DMS153 treated with DMSO at 0.1 percent for 48 hours (cell line): ENCODE data around the gene FNTB.
"Not testable (repeated sequence)": the region's sequence is repeated elsewhere in the genome, so short reads cannot be mapped to it uniquely, and the experiment has no call there.

Experiments
- DNase-seq: peaks from one replicate; lab custom pipeline; 2025; ENCODE audit not compliant: unreplicated experiment; lab: John Stamatoyannopoulos, UW

Gene FNTB

DNA sequence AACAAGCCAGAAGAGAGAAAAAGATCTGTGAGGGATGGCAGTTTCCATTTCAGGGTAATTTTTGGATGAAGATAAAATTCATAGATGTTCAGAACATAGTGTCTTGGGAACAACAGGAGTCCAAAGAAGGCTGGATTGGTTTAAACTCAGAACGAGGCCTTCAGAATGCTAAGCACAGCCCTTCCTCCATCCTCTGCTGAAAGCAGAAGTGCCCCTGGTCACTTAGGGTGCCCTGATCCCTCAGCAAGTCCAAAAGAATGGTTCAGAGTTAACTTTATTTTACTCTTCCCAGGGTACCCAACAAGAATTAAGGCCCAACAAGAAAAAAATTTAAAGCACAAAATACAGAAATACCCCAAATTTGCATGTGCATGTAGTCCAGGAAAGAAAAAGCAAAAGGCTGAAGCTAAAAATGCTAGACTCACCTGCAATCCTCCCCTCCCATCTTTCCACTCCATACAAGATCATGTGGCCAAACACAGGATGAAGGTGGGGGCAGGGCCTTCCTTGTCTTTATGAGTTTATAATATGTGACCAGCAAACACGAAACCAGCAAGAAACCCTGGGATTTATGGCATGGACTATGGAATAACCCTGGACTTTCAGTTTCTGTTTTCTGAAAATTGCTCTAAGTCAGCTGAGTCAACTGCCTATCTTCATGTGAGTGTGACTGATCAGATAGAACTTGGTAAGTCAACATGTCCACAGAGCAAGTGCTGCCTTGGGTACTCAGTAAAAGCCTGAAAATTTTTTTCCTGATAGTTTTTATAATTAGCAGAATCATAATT is 94.5 kb downstream of the FNTB start:
- DNase-seq, result no peak

DNA sequence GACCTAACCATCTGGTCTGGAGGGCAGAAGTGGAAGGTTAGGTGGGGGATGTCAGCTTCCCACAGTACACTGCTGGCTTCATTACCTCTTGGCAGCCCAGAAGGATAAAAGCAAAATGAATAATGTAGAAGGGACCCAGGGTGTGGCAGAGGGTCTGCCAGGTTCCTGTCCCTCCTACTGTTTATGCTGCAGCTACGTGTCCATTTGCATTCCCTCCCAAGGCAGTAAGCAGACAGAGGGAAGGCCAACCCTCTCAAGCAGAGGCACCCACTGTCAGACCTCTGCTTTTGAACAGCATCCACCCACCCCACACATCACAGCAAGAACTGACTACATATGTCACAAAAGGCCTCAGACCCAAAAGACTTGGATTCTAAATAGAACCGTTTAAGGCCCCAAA is 96.2 kb downstream of the FNTB start:
- no peak for DNase-seq

DNA sequence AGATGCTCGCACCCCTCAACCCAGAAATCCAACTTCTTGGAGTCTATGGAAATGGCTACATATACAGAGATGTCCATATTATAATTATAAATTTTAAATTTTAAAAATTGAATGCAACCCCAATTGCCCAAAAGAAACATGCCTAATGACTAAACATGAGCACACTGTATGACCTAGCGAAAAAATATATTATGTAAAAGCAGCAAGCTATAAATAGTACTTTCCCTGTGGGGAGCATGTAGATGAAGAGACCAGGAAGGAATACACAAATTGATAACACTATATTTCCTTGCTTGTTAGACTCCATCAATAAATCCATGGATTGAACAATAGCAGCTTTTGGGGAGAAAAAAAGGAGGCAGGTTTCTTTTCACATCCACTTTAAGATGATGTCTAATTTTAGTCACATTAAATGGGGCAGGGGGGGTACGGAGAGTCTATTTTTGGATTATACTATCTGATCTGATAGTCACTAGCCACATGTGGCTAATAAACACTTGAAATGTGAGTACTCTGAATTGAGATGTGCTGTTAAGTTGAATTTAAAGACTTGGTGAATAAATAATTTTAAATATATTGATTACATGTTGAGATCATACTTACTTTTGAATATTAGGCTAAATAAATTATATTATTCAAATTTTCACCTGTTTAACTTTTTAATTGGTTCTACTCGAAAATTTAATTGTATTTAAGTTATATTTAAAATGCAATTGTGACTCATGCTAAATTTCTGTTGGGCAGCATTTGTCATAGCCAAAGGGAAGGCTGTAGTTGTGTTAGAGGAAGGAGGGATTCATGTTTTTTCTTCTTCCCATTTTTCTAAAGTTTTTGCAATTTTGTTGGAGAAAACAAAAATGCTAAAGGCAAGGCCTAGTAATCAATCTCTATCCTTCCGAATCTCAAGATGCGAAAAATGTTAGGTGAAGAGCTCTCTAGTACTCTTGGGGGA is 98.1 kb downstream of the FNTB start:
- no peak for DNase-seq

DNA sequence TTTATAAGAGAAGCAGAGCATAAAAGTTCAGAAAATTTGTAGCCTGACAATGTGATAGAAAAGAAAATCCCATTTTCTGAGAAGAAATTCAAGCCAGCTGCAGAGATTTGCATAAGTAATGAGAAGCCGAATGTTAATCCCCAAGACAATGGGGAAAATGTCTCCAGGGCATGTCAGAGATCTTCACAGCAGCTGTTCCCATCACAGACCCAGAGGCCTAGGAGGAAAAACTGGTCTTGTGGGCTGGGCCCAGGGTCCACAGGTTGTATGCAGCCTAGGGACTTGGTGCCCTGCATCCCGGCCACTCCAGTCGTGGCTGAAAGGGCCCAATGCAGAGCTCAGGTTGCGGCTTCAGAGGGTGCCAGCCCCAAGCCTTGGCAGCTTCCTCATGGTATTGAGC is 100.0 kb downstream of the FNTB start:
- DNase-seq, result not testable (repeated sequence)

DNA sequence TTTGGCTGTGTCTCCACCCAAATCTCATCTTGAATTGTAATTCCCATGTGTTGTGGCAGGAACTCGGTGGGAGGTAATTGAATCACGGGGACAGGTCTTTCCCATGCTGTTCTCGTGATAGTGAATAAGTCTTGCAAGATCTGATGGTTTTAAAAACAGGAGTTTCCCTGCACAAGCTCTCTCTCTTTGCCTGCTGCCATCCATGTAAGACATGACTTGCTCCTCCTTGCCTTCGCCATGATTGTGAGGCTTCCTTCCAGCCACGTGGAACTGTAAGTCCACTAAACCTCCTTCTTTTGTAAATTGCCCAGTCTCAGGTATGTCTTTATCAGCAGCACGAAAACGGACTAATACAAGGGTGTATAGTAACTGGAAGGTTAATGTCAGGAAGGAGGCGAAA is 101.1 kb downstream of the FNTB start:
- DNase-seq, result not testable (repeated sequence)

DNA sequence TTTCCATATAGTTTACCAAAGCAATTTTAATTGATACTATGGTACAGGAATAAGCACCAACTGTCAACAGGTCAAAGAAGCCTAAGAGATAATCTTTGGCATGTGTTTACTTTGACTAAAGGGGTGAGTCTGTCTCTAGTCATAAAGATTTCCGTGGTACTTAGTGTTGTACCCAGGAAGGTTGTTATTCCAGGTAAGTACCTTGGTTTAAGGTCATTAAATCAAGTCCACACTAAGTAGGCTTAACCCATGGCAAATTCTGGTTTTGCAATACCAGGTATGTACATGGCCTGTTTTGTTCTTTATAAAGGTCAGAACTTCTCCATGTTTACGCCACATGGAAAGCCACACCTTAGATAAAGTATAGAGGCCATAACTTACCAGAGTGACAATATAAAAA is 105.7 kb downstream of the FNTB start:
- no peak for DNase-seq

DNA sequence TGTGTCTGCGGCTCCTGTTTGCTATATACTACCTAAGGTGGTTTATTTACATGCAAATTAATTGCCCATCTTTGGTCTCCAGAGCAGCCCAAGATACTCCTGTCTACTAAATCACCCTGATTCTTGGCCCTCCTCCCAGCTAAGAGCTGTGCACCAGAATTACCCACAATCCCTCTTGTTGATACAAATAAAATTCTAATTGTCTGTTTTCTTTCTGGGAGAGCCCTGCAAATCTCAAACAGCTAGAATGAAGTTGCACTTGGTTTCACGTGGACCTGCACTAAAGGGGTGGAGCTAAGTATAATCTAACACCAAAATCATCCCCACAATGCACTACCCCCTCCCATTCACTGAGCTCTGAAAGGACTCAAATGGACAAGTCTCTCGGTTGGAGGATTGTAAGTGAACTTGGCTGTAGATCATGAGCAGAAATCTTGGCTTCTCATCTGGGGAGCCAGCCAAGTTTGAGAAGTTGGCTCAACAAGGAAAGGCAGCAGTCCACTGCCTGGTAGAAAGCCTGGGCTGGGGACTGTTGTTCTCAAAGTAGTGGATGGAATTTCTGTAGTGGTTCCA is 109.0 kb downstream of the FNTB start:
- DNase-seq, result no peak

DNA sequence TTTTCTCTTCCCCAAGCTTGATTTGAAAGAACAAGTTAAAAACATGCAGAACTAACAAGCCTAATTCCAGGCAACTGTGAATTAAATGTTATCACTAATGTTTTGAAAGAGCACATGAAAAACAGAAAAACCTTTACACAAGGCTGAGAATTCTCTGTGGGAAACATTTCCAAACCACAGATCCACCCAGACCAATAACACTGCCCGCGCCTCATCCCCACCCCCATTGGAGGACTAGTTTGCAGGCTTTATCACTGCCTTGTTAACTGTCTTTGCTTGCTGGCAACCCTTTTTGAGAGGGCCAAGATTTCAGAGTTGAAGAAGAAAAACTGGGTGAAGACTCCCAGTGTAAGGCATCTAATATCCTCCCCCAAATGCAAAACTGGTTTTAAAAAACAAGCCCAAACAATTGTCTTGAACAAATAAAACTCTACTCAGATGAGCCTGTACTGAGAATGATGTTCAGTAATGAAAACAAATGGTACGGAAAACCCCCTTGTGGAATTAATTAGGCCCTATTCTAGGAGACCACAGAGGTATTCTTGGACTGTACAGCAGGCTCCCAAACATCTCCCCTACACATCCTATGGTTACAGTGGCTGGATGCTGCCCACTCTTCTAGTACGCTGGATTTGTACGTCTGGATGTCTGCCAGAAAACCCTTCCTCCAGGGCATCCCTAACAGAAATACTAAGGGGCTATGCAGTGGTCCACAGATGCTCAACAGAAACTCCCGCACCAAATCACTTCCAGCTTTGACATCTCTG is 109.8 kb downstream of the FNTB start:
- no peak for DNase-seq

DNA sequence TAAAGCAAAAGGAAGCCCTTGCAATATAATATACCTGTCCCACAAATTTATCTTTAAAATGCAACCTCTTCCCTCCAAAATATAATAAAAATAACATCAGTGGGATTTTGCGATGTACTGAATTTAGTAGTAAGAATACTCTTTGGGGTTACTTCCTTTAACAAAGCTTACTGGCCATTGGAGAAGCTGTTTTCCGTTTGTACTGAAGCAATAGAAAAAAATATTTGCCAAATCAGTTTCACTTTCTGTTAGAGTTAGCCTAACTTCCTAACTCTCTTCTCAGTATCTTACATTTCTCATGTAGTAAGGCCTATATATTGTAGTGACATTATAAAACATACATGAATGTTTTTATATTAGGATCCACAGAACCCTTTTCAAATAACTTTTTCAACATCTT is 111.9 kb downstream of the FNTB start:
- DNase-seq, result no peak

DNA sequence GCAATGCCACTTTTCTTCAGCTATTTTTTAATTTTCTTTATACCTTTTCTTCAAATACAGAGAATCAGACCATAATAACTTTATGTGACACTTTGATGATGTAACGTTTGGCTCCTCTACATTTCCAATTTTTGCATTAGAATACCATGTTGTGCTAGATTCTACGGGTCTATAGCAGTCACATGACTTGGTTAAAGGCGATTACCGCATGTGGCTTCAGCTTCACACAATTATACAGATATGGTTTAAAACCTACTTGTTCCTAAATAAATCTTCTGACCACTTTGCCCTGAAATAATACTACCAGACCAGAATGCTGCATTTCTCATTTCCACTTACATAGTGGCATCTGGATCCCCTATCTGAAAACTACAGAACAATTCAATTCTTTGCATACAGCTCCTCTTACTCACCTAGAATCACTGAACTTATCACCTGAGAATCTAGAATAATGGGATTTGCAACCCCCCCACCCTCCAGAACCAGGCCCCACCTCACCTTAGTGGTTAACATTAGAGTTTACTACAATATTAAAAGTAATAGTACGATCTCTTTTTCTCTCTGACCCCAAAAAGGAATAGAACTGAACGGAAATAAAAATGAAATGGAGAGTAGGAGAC is 114.3 kb downstream of the FNTB start:
- DNase-seq, result no peak

DNA sequence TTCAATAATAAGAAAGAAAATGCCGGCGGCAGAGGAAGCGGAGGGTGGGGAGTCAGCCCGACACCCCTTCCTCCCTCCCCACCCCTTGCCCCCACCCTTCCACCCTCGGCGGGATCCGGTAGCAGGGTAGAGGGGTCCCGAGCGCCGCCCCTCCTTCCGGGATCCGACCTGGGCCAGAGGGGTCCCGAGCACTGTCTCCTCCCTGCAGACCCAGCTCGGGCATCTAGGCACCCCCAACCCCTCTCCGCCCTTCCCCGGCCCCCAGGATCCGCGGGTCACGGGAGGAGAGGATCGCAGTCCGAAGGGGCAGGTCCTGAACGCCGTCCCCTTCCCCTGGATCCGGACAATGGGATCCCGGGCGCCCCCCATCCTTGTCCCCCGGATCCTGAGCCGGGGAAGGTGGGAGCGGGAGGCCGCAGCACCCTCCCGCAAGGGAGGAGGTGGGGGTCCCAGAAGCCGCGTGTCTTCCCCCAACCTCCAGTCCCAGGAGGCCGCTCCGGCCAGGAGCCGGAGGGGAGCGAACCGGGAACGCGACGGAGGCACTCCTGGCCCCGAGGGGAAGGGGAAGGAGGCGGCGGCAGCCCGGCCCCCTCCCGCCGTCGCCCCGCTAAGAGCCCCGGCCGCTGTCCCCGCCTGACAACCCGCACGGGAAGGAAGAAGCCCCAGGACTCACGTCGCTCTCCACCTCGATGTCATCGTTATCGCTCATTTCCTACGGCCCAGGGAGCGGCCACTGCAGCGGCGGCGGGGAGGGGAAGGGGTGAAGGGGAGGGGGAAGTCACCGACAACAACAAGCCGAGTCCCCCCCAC is 115.1 kb downstream of the FNTB start:
- DNase-seq, result no peak

DNA sequence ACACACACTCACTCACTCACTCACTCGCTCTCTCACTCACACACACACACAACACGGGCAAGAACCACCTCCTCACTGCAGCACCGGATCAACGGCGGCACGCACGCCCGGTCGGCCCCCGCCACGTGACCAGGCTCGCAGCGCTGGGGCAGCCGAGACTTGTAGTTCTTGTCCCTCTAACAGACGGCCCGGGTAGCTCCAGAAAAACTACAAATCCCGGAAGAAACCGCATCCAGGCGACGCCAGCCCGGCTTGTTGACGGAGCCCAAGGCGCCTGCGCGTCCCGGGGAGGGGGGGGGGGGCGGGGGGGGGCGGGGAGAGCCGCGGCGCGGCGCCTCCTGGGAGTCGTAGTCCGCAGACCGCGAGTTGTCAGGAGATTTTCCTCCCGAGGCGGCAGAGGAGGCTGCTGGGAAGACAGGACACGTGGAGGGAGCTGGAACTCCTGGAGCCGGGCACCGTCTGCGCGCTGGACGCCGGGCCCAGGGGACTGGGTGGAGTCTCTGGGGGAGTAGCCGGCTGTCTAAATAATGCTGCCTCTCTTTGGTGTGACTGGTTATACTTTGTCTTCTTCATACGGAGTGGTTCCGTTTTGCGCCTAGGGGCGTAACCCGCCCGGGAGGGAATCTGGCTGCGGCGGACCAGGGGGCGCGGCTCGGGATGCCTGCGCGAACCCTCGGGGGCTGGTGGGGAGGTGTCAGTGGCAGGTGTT is 115.9 kb downstream of the FNTB start, which contains the start of gene MAX:
MAX (minus strand) TSS at position 77 of the 709 bp plus-strand sequence. CDS start 178 bp downstream, outside the sequence.
- peak; percentile 96 for DNase-seq

DNA sequence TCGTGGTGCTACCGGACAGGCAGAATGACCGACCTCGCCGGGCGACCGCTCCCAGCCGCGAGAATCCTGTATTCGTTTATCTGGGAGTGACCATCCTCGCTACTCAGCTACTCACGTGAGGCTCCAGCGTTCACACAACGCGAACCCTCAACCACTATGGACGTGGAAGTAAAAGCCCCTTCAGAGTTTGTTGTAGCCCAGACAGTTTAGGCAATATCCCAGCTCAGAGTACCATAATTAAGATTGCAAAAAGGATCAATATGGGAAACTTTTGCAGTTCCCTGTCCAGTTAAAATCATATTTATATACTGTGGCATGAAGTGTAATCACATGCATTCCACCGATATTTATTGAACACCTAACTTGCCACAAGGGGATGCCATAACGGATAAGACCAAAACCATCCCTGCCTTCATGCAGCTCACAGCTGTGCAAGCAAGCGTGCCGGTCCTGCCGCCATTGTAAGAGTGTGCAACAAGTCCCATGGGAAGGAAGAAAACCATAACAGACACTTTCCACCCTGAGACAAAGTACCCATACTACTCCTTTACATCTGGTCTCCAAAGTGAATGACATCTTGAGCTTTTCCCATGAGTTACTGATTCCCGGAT is 116.6 kb downstream of the FNTB start:
- no peak for DNase-seq

DNA sequence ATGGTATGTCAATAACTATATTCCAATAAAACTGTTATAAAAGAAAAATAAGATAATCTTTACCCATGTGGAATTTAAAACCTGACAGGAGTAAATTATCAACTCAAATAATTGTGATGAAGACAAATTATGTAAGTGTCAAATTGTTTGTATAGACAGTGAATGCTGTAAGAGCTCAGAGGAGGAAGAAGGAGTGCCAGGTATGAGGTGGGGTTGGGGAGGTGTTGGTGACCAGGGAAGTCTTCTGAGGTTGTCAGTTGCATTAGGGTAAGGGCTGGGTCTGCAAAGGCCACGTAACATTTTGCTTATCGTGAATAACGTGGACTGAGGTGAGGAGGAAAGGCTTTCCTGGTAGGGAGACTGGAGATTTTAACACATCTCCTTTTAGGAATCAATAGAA is 118.1 kb downstream of the FNTB start:
- no peak for DNase-seq

DNA sequence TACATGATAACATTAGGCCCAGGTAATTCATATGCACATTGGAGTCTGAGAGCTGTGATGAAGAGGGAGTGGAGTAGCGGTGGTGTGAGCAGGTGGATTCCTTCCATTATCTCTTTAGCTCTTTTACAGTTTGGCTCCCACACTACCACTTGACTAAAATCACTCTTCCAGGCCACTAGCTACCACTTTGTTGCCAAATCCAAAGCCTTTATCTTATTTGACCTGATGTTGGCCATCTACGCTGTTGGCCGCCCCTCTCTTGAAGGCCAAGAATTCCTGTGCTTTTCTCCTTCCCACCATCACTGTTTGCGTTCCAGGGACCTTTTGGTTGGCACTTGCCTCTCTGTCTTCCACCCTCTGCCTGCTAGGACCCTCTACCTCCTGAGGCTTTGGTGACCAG is 119.6 kb downstream of the FNTB start:
- DNase-seq, result no peak

DNA sequence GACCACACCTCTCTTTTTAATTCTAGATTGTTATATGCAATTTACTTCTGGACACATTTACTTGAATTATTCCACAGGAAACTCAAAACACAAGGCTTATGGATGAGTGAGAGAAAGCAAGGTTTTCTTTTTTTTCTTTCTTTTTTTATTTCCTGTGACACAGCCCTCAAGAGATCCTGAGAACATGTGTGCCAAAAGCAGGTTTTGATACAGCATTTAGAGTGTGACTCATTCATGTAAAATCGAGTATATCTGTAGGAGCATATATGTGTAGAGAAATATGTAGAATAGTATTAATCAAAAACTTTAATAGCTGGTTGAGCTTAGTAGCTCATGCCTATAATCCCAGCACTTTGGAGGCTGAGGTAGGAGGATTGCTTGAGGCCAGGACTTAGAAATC is 120.0 kb downstream of the FNTB start:
- DNase-seq, result no peak

DNA sequence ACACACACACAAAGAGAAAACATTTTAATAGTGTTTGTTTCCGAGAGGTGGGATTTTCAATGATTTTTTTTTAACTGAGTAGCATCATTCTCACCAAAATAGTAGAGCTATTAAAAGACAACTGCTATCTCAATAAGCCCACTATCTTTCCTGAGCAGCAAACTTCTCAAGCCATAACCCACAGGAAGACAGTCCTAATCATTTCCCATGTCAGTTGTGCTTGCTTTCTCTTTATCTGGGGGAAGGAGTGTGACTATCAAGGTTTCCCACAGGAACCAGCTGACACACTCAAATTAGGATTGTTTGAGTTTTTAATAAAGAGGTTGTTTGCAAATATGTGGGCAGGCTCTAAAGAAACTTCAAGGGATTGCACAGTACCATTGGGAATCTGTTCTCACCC is 120.5 kb downstream of the FNTB start:
- no peak for DNase-seq

DNA sequence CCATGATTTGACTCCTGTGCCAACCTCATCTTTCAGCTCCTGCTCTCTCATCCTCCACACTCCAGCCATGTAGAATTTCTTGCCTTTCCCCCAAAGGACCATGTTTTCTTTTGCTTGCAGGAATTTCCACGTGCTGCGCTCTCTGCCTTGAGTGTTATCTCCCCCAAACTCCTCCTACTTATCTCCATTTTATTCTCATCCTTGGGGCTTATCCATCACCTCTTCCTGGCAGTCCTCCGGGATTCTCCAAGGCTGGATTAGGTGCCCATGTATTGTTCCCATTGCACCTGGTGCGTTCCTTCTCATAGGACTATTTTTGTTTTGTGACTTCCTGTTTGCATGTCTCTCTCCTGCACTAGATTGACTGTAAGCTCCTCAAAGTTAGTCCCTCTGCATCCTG is 122.7 kb downstream of the FNTB start:
- DNase-seq, result no peak

DNA sequence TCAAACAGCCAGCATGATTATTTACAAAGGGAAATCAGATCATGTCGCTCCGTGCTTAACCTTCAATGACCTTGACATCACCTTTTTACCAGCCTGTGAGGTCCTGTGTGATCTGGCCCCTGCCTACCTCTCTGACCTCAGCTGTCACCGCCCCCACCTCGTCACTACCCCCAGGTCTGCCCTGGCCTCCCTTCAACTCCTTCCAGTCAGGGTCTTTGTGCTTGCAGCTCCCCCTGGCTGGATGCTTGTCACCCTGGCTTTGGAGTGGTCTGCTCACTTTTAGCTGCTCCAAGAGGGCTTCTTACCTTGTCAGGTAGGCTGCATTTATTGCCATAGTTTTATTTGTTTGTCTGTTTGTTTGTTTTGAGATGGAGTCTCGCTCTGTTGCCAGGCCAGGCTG is 123.8 kb downstream of the FNTB start:
- DNase-seq, result no peak
